Measurements from ENCODE around the gene DRC3. TPM values are rescaled to one million over a fixed set of nuclear protein-coding genes. Genes with fewer than 3 reads are reported as not detected.
"Not testable (repeated sequence)": the region's sequence is repeated elsewhere in the genome, so short reads cannot be mapped to it uniquely, and the experiment has no call there.

The DRC3 gene
- total RNA-seq, 2 experiments from 2014 or later, result 0.19 TPM; not detected in 1

DNA sequence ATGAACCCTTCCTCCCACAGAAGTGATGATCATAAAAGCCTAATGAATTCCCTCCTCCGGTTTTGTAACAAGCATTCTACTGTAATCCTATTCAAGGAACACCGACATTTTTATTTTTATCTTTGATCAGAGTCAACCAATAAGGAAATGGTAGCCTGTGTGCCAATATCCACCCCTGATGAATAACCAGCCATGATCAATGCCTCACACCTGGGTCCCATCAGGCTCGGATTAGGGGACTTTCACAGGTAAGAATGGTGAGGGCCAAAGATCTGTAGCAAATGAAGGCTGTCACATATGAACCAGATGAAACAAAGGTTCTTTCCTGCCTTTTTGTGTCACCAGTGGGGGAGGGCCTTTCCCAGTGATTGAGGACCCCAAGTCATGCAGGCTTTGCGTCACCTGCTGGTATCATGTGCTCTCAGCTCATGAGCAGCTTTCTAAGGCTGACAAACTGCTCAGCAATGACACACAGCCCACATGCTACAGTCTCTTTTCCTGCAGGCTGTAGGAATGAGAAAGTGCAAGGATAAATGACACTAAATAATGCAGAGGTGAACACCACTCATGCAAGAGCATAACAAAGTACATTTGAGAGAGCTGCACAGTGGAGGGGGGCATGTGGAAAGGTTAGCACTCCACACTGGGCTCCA is 35.3 kb upstream of the DRC3 start:
- no peak for TF ChIP-seq EZH2phosphoT487 (IDR thresholded peaks at IDR 0.05; ENCODE audit: borderline replicate concordance, low read depth, low read length)
- no peak for TF ChIP-seq CTCF (conservative IDR thresholded peaks at IDR 0.05; ENCODE audit: low read length)
- no peak overlapping the region for H2AFZ ChIP-seq (ENCODE audit: low read length)
- H3K36me3 ChIP-seq (ENCODE audit: insufficient read depth, low read length), result no peaks in the 10 kb centered on the region
- intact Hi-C loops (cut with micrococcal nuclease; ENCODE audit: unreplicated experiment), result no loop called here
- no peak overlapping the region for H3K4me2 ChIP-seq (ENCODE audit: low read length)
- no peaks in the 10 kb centered on the region for H3K79me2 ChIP-seq (ENCODE audit: insufficient read depth, low read depth, low read length)
- ChIA-PET CTCF (ENCODE audit: unreplicated experiment) (no interaction called here), POLR2A (no interaction called here)
- H3K9me2 ChIP-seq (ENCODE audit: insufficient read depth, low read length), result no peaks in the 10 kb centered on the region
- no peak overlapping the region for H3K4me3 ChIP-seq (ENCODE audit: low read depth, low read length, poor library complexity, severe bottlenecking)
- no peaks in the 10 kb centered on the region for H3K9me3 ChIP-seq (ENCODE audit: low read length)
- H3K27ac ChIP-seq (ENCODE audit: low read depth, low read length, poor library complexity, severe bottlenecking), result no peak overlapping the region
- H3K4me1 ChIP-seq (ENCODE audit: insufficient read depth, low read length, poor library complexity, severe bottlenecking), result no peaks in the 10 kb centered on the region
- DNase-seq (ENCODE audit: low spot score), result no peak
- no peaks in the 10 kb centered on the region for H4K20me1 ChIP-seq (ENCODE audit: insufficient read depth, low read length)
- BruUV-seq (replicated peaks), result no TSS peak

DNA sequence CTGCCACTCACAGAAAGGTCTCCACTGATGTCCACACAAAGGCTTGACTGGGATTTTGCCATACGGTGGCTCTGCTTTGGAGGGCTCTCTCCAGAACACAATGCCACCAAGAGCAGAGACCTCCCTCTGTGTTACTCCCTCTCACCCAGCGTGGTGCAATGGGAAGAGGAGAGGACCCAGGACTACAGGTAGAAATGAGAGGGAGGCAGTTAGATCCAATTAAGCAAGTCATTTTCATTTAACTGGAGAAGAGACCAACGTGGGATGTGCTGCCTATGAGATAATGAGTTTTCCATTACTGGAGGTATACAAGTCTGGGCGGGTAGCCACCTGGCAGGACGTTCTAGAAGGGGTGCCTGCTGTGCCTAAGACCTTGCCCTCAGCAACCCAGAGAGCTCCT is 34.7 kb upstream of the DRC3 start:
- Histone ChIP-seq H3K4me1 (ENCODE audit: insufficient read depth, low read length, poor library complexity, severe bottlenecking) (no peaks in the 10 kb centered on the region), H2AFZ (ENCODE audit: low read length) (no peak overlapping the region), H3K79me2 (ENCODE audit: insufficient read depth, low read depth, low read length) (no peaks in the 10 kb centered on the region), H3K4me2 (ENCODE audit: low read length) (no peak overlapping the region), H3K27ac (ENCODE audit: low read depth, low read length, poor library complexity, severe bottlenecking) (no peak overlapping the region), H3K9me3 (ENCODE audit: low read length) (no peaks in the 10 kb centered on the region), H4K20me1 (ENCODE audit: insufficient read depth, low read length) (no peaks in the 10 kb centered on the region), H3K9me2 (ENCODE audit: insufficient read depth, low read length) (no peaks in the 10 kb centered on the region), H3K36me3 (ENCODE audit: insufficient read depth, low read length) (no peaks in the 10 kb centered on the region), H3K4me3 (ENCODE audit: low read depth, low read length, poor library complexity, severe bottlenecking) (no peak overlapping the region)
- intact Hi-C loops (cut with micrococcal nuclease; ENCODE audit: unreplicated experiment), result no loop called here
- TF ChIP-seq EZH2phosphoT487 (IDR thresholded peaks at IDR 0.05; ENCODE audit: borderline replicate concordance, low read depth, low read length) (no peak), CTCF (conservative IDR thresholded peaks at IDR 0.05; ENCODE audit: low read length) (no peak)
- ChIA-PET POLR2A (no interaction called here), CTCF (ENCODE audit: unreplicated experiment) (no interaction called here)
- no TSS peak for BruUV-seq (replicated peaks)
- no peak for DNase-seq (ENCODE audit: low spot score)

GRCh38 chr17:17938388-17939107 is 34.1 kb upstream of the DRC3 start:
- POLR2A ChIA-PET, result no interaction called here
- no peak for TF ChIP-seq EZH2phosphoT487 (IDR thresholded peaks at IDR 0.05; ENCODE audit: borderline replicate concordance, low read depth, low read length)
- TF ChIP-seq CTCF (conservative IDR thresholded peaks at IDR 0.05; ENCODE audit: low read length), result no peak
- H3K36me3 ChIP-seq (ENCODE audit: insufficient read depth, low read length), result no peaks in the 10 kb centered on the region
- H3K9me2 ChIP-seq (ENCODE audit: insufficient read depth, low read length), result no peaks in the 10 kb centered on the region
- no peaks in the 10 kb centered on the region for H4K20me1 ChIP-seq (ENCODE audit: insufficient read depth, low read length)
- BruUV-seq (replicated peaks), result no TSS peak
- no peak overlapping the region for H3K4me2 ChIP-seq (ENCODE audit: low read length)
- intact Hi-C loops (cut with micrococcal nuclease; ENCODE audit: unreplicated experiment), result no loop called here
- no peak for DNase-seq (ENCODE audit: low spot score)
- no peak overlapping the region for H2AFZ ChIP-seq (ENCODE audit: low read length)
- no peaks in the 10 kb centered on the region for H3K79me2 ChIP-seq (ENCODE audit: insufficient read depth, low read depth, low read length)
- no peak overlapping the region for H3K4me3 ChIP-seq (ENCODE audit: low read depth, low read length, poor library complexity, severe bottlenecking)
- no peaks in the 10 kb centered on the region for H3K9me3 ChIP-seq (ENCODE audit: low read length)
- CTCF ChIA-PET (ENCODE audit: unreplicated experiment), result no interaction called here
- H3K27ac ChIP-seq (ENCODE audit: low read depth, low read length, poor library complexity, severe bottlenecking), result no peak overlapping the region
- peaks cover 3% of the 10 kb centered on the region for H3K4me1 ChIP-seq (ENCODE audit: insufficient read depth, low read length, poor library complexity, severe bottlenecking)

GRCh38 chr17:17939941-17940340 is 32.7 kb upstream of the DRC3 start:
- H3K9me3 ChIP-seq (ENCODE audit: low read length); CTCF ChIA-PET (ENCODE audit: unreplicated experiment); DNase-seq (ENCODE audit: low spot score); BruUV-seq (replicated peaks); H2AFZ ChIP-seq (ENCODE audit: low read length); H3K27ac ChIP-seq (ENCODE audit: low read depth, low read length, poor library complexity, severe bottlenecking); H3K79me2 ChIP-seq (ENCODE audit: insufficient read depth, low read depth, low read length); H3K36me3 ChIP-seq (ENCODE audit: insufficient read depth, low read length); H4K20me1 ChIP-seq (ENCODE audit: insufficient read depth, low read length); H3K4me3 ChIP-seq (ENCODE audit: low read depth, low read length, poor library complexity, severe bottlenecking); H3K9me2 ChIP-seq (ENCODE audit: insufficient read depth, low read length); intact Hi-C loops (cut with micrococcal nuclease; ENCODE audit: unreplicated experiment); H3K4me2 ChIP-seq (ENCODE audit: low read length); H3K4me1 ChIP-seq (ENCODE audit: insufficient read depth, low read length, poor library complexity, severe bottlenecking): not testable (repeated sequence)
- POLR2A ChIA-PET, result interaction anchor here (0.7 kb wide), 1 partner anchor 408 kb away, joined by 6 read pairs; no protein-coding TSS in a partner anchor
